Amniotic epithelial cell (primary cell): ENCODE measurements around the gene RFPL1.
"Not testable (repeated sequence)": the region's sequence is repeated elsewhere in the genome, so short reads cannot be mapped to it uniquely, and the experiment has no call there.

Experiments
- DNase-seq: peaks from one replicate; pipeline ENCODE4 v3.0.0-alpha.2; 2010; ENCODE audit warnings: low read depth

RFPL1 gene

GRCh38 chr22:29478326-29479276 lies 40.2 kb downstream of the RFPL1 start:
- DNase-seq = no peak

- DNase-seq = no peak
These were observed 41.3 kb downstream of the RFPL1 start, which contains the start of gene NEFH for GRCh38 chr22:29479417-29480261. TSS of gene NEFH (plus strand) at chr22:29480218. CDS start at chr22:29480263, 45 bp downstream.

GRCh38 chr22:29480262-29480511 lies 41.8 kb downstream of the RFPL1 start:
- DNase-seq = no peak

- peak; percentile 87 for DNase-seq
These were observed 42.3 kb downstream of the RFPL1 start for GRCh38 chr22:29480512-29481264.

- DNase-seq = peak; percentile 67
These were observed 43.0 kb downstream of the RFPL1 start for GRCh38 chr22:29481265-29482000.

GRCh38 chr22:29482253-29482652 lies 43.9 kb downstream of the RFPL1 start:
- no peak for DNase-seq

GRCh38 chr22:29482726-29483125 lies 44.3 kb downstream of the RFPL1 start:
- DNase-seq = no peak

GRCh38 chr22:29483254-29483653 lies 44.9 kb downstream of the RFPL1 start:
- DNase-seq = no peak

GRCh38 chr22:29484642-29485041 lies 46.3 kb downstream of the RFPL1 start:
- DNase-seq = no peak

- DNase-seq = no peak
These were observed 47.1 kb downstream of the RFPL1 start for GRCh38 chr22:29485448-29485847.

GRCh38 chr22:29487426-29487986 lies 49.1 kb downstream of the RFPL1 start:
- DNase-seq = no peak

- DNase-seq = not testable (repeated sequence)
These were observed 50.9 kb downstream of the RFPL1 start for GRCh38 chr22:29489127-29489780.

GRCh38 chr22:29491012-29491411 lies 52.6 kb downstream of the RFPL1 start:
- DNase-seq = no peak
